Right renal cortex interstitium (tissue), 3 donors: ENCODE results near the gene PARP8. TPM values are rescaled to one million over a fixed set of nuclear protein-coding genes. Genes with fewer than 3 reads are reported as not detected.

Experiments used
- DNase-seq, 3 donors: peaks; one replicate each; pipeline ENCODE4 v3.0.0-alpha.2; 2013; ENCODE audit warnings: low read depth in 3 of 3, low spot score in 2 of 3
- polyA plus RNA-seq, 3 donors: library from polyadenylated mRNA; unstranded; fragments of 120-200 nt; gene quantifications; one replicate each; pipeline ENCODE4 v1.2.1, GENCODE V29; 2013; ENCODE audit not compliant: insufficient read length in 3 of 3

The PARP8 gene
- polyA plus RNA-seq, 3 donors, result 16.2 to 18.7 (median 16.8) TPM

DNA sequence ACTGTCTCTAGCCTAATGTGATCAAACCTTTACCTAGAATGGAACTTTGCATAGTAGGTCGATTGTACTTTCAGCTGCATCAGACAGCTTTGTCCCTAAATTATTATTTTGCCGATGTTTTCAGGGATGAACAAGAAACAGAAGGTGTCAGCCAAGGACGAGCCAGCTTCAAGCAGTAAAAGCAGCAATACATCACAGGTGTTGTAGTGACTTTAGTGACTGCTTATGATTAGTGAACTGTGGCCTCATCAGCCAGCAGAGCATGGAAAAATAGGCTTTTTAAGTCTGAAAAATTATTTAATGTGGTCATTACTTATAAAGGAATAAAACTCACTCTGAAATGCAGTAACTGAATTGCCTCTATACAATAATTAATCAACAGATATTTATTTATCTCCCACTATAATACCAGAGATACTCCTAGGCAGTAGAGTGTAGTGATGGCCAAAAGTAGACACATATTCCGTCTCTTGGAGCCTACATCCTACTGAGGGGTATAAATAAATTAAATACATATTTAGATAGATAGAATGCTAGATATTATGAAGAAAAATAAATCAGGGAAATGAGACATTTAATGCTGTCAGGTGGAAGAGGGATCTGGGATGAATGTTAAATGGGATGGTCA is 166.3 kb downstream of the PARP8 start:
- DNase-seq, result no peak

DNA sequence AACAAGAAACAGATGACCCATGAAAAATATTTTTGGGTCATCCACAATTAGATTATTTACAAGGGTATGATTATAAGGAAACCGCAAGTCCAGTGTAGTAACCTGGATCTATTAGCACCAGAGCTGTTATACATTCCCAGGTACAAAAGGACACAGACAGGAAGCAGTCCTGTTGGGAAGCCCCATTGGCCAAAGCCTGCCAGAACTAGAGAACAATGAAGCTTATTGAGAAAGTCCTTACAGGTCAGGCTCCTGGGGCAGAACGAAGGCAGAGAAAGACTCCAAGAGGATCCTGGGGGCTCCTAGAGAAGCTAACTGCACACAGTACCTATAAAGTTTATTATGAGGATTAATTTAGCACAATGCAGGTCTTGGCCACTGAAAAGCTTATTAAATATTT is 169.9 kb downstream of the PARP8 start:
- no peak for DNase-seq

DNA sequence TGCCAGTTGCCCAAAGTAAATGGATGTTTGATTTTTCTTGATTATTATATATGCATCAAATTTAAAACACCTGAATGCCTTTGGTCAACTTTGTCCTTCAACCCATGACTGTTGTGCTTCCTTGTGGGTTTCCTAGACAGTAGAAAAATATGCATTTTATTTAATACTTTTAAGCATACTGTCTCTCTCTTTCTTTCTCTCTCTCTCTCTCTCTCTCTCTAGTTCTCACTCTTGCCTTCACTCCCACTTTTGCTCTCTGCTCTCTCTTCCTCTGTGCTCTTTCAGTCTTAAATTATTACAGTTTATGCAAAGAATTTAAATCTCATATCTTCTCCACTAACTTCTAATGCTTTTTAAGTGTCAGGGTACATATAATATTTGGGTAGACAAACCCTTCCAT is 173.0 kb downstream of the PARP8 start:
- no peak for DNase-seq

DNA sequence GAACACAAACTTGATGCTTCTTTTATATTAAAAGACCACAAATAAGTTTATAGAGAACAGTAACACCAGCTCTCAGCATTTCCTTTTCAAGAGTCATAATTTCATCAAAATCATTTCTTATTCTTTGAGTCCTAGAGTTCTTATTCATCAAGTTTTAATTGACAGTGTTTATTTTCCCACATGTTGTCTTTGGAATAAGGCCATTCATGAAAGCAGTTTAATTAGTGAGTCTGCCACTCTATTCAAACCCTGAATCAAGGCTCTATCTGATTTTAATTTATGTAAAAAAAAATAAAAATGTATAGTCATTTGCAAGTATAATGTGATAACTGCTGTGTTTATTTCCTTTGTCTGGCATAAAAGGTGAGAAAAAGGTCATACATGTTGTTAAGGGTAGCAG is 176.7 kb downstream of the PARP8 start:
- no peak for DNase-seq

DNA sequence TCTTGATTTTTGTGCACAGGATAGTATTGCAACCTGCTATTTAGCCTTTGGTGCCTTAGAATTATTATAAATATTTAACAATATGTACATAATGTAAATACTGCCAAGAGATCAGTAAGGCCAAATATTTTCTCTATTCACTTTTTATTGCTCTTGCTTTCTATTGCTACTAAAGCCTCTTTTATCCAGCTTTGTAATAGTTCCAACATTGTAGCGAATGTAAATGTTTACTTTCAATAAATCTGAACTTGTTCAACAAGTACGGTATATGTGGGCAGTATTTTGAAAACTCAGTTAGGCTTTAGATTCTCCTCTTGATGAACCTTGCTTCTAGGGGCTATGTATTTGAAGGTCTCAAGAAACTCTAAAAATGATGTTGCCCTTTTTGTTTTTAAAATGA is 179.8 kb downstream of the PARP8 start:
- DNase-seq, result no peak

DNA sequence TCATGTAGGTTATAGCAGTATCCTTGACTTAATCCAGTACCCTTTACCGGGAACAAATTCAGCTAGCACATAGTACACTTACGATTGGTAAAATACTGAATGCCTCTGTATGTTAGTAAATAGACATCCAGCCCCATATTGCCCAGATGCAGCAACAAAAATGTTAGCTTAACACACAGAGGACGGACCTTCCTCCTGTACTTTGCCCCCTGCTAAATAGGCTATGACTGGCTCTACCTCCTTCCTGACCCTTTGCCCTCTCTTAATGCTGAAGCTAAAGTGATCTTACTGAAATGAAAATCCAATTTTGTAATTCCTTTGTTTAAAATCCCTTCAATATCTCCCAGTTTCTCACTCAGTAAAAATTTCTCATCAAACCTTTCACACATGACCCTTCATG is 183.1 kb downstream of the PARP8 start:
- DNase-seq, result no peak

DNA sequence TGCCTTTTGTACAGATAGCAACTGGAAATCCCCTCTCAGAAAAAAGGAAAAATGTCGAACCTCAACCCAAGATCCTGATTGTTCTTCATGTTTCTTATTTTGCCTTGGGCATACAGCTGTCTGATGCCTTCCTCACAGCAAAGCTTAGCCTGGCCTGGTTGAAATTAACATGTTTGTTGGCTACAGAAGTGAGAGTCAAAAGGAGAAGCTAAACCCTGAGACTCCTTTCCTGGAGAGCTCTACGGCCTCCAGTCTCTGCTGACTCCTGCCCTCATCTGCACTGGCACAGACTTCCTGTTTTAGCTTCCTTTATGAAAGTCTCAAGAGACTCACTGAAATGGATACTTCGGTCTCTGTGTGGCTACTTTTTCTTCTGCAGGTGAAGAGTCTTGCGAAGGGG is 186.7 kb downstream of the PARP8 start:
- no peak for DNase-seq

DNA sequence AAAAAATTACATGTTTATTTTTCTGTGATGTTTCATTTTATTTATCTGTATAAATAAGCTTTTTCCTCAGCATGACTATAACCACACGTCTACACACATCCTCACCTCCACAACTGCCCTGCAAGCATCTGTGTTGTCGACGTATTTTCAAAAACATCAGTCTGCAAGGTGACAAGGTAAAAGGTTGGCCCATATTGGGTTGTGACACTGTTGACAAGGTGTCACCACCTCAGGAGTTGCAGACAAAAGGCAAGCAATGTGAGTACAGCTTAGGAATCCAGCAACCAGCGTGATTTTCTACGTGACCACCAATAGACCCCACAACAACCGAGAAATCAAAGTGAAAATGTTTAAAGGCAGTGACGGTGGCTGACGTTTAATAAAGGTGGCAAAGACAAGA is 187.6 kb downstream of the PARP8 start:
- DNase-seq, result no peak

DNA sequence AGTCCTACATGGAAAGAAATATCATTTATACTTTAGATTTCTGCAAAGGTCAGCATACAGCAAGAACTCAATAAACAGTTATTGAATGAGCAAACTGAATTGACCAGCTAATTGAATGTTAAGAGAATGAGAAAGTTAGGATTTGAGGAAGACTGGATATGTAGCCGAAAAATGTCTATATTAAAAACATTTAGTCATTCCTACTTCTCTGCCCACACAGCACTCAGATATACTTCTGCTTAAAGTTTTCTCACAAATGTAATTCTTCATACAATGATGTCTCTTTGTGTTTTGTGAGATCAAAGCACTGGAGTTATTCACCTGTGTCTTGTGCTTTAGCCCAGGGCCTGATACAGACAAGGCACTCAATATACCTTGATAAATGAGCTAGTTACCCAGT is 188.6 kb downstream of the PARP8 start:
- DNase-seq, result no peak

DNA sequence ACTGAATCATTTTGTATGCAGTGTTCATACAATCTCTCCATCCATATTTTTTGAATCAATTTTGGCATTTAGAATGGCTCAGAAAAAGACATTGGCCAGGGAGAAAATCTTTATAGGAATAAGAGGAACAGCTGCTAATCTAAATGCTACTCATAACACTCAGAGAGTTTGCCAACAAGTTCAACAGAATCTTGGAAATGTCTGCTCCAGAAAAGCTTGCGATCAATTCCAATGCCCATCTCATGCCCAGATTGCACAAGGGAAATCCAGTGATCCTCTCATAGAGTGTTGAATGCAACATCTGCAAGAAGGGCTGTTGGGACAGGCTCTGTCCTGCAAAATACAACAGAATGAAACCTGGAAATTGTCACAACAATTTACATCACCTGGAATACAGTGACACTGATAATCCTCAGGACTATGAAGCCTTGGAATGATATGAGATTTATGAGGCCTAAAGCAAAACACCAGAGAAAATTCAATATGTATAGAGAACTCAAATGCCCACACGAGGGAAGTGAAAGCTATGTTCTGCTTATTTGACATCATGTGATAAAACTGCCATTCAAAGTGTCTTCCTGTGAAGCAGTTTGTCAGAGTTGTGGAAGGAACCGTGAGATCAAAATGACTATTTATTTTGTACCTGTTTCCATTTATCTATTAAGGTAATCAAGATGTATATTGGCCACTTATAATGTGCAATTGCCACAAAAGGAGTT is 190.1 kb downstream of the PARP8 start:
- no peak for DNase-seq

DNA sequence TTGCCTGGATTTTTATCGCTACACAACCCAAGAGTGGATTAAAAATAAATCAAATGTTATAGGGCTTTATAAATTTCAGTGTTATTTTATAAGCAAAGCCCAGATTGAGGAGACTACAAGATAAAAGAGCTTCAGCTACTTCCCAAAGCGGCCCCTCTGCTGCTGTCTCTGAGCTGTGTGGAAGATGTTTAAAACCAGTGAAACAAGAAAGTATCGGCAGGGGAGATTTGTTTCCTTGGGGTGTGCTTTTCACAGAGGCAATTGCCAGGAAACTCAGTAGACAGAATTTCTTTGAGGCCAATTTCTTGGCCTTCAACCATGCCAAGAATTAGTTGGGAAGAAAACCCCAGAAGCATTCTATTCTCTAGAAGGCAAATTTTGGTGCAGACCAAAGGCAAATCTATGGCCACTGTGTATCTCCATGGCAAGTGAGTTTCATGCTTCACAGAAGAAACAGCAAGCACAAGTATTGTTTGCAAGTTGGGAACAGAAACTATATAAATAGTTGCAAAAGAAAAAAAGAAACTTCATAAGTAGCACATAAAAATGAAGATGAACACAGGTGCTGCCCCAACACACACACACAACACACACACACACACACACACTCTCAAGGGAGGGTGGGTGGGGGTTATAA is 197.2 kb downstream of the PARP8 start:
- no peak for DNase-seq

DNA sequence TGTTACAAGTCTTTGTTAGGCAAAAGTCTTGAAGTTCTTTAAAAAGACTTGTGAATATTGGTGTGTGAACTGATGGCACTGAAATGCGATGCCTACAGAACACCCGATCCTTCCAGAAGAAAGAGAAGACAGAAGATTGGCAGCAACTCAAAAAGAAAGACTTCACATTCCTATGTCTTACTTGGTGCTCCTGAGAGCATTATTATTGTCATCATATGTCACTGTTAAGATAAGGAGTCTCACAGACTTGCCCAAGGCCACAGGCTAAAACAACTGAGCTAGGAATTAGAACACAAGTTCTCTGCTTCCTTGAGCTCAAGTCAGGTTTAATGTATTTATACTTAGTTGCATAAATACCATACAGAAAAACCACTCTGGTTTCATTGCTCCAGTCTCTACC is 198.0 kb downstream of the PARP8 start:
- DNase-seq, result no peak

DNA sequence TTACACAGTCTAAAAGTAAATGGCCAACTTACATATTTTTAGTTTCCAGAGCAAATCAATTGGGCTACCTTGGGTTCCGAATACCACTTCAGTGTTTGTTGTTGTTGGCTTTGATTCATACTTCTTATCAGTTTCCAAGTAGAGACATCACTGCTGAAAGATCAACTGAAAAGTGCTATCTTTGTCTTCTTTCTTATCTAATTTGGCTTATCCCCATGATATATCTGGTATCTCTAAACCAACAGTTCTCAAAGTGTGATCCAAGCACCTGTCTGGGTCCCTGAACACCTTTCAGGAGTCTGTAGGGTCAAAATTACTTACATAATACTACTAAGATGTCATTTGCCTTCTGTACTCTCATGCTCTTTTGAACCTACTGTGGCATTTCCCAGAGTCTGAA is 200.0 kb downstream of the PARP8 start:
- no peak for DNase-seq

DNA sequence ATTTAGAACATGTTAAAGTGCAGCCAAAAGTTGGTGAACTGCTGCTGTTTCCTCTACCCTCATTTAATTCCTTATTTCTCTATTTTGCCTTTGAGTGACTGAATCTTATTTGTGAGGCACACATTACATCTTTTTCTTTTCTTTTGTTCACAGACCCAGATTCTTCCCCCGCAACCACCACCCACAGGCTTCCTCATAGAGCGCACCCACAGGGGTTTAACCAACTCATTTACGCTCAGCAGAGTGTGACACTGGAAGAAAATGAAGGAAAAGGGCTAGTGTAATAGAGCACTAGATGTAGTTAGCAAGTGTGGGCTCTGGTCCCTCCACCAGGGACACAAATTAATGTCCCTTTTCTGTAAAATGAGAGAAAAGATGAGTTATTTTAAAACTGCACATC is 200.7 kb downstream of the PARP8 start:
- DNase-seq, result no peak

DNA sequence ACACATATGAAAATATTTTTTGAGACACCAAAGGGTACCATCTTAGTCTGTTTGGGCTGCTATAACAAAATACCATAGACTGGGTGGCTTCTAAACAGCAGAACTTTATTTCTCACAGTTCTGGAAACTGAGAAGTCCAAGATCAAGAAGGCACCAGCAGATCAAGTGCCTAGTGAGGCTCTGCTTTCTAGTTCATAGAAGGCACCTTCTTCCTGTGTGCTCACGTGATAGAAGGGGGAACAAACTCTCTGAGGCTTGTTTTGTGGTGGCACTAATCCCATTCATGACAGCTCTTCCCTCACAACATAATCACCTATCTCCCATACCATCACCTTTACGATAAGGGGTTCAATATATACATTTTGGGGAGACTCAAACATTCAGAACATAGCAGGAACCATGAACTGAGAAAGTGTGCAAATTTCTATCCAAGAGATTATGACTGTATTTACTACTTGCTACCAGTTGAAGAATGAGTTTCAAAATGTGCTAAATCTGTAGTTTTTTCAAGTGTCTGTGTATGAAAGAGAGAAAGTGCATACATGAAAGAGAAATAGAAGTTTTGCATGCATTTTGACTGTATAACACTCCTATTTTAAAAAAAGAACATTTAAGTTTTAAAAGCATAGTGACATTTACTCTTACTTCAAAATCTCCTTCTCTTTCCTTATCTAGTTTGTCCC is 207.3 kb downstream of the PARP8 start:
- DNase-seq, result no peak

DNA sequence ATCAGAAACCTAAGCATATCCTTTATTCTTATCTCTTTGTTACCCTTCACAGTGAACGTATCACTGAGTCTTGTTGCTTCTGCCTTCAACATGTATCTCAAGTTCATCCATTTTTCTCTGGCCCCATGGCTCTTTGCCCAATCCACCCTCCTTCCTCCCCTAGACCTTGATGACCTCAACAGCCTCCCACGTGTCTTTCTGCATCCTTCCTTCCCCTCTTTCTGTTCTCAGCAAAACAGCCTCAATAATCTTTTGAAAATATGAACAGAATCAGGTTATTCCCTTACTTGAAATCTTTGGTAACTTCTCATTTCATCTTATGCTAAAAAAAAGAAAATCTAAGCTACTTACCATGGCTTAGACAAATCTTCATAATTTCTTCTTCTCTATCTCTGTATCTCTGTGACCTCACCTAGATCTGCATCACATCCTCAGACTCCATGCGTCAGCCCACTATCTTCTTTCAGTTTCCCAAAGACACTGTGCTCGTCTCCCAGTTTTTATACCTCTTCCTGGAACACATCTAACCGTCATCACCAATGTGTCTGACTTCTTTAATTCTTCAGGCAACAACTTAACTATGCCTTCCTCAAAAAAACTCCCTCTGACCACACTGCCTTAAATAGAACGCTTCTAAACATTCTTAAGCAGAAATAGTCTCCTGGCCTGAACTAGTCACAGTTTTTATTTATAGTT is 208.0 kb downstream of the PARP8 start:
- no peak for DNase-seq

DNA sequence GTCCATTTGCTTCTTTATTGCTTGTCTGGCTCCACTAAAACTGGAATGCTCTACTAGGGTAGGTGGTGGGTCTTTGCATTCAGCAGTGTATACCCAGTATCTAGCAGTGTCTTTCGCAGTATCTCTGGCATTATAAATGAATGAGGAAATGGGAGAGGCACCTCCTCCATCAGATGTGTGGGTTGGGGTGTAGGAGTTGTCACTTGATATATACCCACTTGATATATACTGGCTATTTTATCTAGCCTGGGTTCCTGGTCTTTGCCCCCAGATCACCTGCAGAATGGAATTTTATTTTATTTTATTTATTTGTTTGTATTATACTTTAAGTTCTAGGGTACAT is 208.5 kb downstream of the PARP8 start:
- no peak for DNase-seq

DNA sequence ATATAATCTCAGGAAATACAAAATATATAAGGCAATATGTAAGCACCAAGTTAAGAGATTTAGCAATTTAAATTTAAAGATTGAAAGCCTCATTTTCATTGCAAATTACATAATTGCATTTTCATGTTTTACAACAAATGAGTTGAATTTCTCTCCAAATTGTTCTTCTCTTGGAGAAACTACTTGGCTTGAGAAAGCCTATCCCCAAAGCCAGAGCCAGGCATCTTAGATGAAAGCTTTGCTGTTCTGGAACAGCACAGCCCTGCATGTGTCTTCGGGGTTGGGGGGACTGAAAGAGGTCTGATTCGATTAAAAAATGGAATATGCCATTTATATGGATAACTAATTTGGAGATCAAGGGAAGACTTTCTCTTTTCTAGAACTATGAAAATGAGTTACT is 212.0 kb downstream of the PARP8 start:
- DNase-seq, result no peak

DNA sequence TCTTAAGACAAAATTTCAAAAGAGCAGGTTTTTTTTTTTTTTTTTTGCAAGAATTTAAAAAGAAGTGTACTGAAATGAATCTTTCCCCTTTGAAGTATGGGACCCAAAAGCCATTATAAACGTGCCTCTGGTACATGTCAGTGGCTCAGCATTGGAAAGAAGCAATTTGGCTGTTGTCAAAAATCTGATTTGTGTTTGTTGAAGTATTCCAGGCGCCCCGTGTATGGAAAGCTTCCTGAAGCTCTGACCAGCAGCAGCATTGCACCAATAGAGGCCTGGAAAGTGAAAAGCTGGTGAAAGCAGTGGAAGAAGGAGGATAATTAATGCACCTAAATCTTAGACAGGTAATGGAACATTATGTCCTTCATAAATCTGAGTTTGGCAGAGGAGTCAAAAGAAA is 215.0 kb downstream of the PARP8 start:
- DNase-seq, result no peak

DNA sequence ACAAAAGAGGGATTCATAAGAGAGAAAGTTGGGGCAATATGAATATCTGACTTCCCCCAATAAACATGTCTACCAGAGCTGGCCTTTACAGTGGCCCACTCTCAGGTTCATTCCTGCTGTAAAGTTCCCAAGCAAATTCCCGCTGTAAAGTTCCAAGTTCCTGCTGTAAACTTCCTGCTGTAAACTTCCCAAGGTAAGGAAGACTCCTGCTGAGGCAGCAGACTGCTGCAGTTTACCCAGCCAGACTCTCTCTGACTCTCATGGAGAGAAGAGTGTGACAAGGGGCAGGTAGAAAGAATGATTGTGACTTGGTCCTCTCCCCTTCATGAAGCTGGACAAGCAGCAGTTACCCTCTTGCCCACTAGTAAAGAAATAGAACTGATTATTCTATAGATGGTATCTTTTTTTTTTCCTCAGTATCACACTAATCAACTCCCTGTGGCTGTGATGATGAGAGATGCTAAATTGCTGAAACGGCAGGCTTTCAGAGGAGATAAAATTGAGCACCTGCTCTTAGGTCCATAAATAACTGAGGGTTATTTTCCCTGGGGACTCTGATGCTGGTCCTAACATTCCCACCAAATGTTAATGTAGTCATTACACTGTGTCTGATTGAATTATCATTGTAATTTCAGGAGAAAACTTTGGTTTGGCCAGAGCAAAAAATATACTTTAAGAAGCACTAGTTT is 220.4 kb downstream of the PARP8 start:
- no peak for DNase-seq
